Activated CD8-positive, alpha-beta memory T cell treated with anti-CD3 and anti-CD28 coated beads, Interleukin-2, amount 50 U/mL, for 48 hours (primary cell): ENCODE data around the gene TMCO4.
A peak's percentile ranks its signal among the peaks of the same experiment; 100 is the strongest.

Experiments
- DNase-seq: peaks from one replicate; pipeline ENCODE4 v3.0.0-alpha.2; 2020

TMCO4 gene

GRCh38 chr1:19744335-19744743 lies 55.4 kb downstream of the TMCO4 start:
- no peak for DNase-seq

GRCh38 chr1:19743793-19744192 lies 55.9 kb downstream of the TMCO4 start:
- DNase-seq = no peak

GRCh38 chr1:19743180-19743579 lies 56.5 kb downstream of the TMCO4 start:
- DNase-seq = no peak

DNA sequence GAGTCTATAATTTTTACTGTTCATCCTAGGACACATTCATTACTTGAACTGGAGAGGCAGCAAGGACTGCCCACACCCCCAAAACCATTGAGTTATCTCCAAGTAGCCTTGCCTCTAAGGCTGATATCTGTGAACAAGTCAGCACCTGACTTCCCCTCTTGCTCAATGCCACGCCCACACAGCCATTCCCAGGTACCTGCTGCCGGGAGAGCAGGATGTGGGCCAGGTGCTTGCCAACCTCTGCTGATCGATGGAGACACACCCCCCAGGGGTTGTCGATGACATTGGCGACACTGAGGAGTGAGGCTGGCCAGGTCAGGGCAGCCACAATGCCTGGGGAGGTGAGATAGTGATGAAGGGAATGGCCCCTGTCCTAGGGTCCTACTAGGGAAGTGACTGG lies 60.1 kb downstream of the TMCO4 start:
- no peak for DNase-seq

DNA sequence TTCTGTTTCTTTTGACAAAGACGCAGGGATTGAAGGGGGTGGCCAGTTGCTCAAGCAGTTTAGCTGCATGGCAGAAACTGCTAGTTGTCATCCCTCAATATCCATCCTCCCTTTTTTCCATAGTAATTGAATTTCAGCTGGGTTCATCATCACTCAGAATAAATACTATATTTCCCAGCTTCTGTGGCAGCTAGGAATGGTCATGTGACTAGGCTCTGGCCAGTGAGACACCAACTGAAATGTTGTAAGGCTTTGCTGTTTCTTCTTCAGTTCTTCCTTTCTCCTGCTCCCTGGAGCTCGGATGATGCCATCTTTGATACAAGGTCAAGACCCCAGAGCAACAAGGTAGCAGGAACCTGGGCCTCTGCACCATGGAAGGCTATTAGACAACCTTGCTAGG lies 61.0 kb downstream of the TMCO4 start:
- DNase-seq = no peak

DNA sequence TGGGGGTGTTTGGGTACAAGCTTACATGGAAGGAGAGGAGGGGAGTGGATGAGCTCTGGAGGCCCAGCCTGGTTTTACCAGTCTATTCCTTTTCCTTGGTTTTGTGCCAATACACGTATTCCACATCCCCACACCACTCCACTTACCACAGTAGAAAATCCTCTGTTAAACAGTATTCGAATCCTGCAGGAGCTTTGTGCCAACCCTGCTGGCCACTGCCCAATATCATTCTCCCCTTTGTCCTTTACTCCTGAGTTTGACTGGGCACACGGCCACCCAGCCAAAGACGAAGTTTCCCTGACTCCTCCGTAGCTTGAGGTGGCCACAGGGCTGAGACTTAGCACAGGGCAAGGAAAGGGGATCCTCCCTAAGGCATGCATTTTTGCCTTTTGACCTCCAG lies 61.6 kb downstream of the TMCO4 start:
- no peak for DNase-seq

DNA sequence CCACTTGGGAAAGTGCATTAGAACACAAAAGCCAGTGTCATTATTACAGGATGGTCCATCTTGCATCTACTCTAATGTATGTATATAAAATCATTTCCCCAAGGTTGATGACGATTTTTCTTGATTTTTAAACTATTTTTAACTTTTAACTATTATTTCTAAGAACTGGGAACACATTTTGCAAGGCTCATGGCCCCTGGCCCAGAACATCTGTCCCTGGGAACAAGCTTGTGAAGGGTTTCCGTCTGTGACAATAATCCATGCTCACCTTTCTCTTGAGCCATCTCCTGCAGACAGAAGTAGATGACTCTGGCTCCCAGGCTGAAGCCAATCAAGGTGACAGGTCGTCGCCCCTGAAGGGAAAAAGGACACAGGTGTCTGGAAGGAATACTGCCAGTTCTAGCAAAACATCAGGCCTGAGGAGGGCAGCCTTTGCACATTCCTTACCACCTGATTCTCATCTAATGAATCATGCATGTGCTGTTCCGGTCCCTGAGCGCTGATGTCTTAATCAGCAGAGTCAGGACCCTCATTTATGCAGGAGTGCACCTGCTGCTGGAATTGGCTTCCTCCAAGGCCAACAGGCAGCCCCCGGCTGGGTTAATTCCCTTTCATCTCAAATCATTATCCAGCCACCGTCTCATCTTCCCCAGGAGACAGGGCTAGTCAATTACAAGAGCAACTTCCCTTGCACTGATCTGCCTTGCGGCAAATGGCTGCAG lies 62.5 kb downstream of the TMCO4 start:
- DNase-seq = no peak

GRCh38 chr1:19735440-19736127 lies 64.1 kb downstream of the TMCO4 start:
- DNase-seq = no peak

- no peak for DNase-seq
Observed at GRCh38 chr1:19734472-19734999, 65.2 kb downstream of the TMCO4 start.

DNA sequence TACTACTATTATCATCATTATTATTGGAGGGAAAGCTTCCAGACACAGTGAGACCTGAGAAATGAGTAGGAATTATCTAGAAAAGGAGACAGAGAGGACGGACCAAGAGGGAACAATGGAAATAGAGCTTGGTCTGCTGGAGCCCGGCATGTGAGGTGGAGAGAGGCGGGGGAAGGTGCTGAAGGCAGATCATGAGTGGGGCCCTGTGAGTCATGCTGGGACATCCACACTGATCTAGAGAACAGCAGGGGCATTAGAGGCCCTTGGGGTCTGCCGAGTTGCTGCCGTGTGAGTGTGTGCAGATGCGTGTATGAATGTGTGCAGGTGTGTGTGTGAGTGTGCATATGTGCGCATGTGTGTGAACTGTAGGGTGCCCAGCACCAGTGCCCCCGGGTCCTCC lies 65.7 kb downstream of the TMCO4 start:
- no peak for DNase-seq

DNA sequence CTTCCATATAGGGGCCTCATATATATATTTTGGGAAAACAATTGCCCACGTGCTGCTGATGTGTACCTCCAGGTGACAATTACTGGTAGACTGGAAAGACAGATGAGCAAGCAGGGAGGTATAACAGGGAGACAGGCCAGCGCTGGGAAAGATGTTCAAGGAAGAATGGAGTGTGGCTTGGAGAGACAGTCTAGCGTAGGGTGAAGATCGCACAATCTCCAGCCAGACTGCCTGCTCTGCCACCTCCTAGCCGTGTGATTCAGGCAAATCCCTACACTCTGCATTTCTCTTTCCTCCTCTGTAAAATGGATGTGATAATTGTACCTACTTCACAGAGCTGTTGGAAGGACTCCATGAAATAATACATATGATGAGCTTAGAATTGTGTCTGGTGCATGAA lies 66.1 kb downstream of the TMCO4 start:
- DNase-seq = no peak

DNA sequence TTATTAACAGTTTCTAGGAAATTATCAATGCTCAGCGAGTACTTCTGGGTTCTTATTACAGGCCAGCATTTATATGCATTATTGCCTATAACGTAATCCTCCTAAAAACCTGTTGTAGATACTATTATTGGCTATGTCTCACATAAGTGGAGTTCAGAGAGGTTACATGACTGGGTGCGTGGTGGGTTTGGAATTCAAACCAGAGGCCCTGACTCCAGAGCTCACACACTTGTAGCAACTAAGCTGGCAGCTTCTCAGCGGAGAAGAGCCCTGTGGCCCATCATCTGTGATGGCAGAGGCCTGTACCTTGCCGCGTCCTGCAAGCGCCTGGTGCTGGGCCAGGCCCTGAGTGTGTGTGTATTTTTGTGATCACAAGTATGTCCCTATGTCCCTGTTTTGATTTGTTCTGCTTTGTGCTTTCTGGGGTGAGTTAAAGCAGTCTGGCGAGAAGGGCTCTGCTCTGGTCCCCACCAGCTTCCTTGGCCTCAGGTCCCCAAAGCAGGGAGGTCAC lies 68.3 kb downstream of the TMCO4 start:
- no peak for DNase-seq

GRCh38 chr1:19730793-19731192 lies 68.9 kb downstream of the TMCO4 start:
- no peak for DNase-seq

DNA sequence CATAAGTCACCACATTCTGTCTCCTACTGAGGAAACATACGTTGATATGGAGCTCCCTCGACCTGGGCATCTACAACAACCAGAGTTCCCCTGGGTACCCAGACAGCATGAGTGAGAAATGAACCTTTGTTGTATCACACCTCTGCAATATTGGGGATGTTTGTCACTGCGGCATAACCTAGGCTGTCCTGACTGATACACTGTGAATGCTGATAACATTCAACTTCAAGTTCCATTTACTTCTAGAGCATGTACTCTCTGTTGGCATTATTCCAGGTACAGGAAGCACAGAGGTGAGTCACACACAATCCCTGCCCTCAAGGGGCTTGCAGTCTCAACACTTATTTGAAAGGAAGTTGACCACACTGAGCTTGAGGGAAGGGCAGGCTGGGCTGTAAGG lies 69.5 kb downstream of the TMCO4 start:
- DNase-seq = no peak

GRCh38 chr1:19728413-19729145 lies 71.1 kb downstream of the TMCO4 start:
- DNase-seq = no peak

GRCh38 chr1:19725606-19726005 lies 74.1 kb downstream of the TMCO4 start:
- no peak for DNase-seq

DNA sequence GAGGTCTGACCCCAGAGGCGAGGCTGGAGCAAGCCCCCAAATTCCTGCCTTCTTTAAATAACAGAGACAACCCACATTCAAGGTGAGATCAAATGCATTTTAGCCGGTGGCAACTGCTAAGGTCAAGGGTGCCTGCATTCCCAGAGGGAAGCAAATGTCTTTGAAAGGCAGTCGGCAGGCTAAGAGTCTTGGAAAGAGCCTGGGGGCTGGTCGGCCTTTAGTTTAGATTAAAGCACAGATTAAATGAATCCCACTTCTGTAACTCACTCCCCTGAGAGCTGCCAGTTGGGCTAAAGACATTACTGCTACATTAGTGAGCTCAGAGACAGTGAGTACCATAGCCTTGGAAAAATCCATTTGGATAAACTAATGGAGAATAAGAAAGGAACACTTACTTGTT lies 75.8 kb downstream of the TMCO4 start:
- DNase-seq = no peak

GRCh38 chr1:19720973-19721372 lies 78.7 kb downstream of the TMCO4 start:
- no peak for DNase-seq

DNA sequence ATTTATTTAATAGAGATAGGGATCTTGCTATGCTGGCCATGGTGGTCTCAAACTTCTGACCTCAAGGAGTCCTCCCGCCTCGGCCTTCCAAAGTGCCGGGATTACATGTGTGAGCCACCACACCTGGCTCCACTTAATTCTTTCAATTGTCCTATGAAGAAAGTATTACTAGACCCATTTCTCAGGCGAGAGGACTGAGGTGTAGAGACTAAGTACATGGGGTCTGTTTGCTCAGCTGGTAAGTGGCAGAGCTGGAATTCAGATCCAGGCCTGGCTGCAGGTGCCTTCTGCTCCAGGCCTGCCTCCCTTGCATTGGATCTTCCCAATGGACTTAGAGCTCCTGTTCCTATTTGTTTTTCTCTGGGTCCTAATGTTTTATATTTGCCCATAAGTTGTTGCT lies 79.5 kb downstream of the TMCO4 start:
- DNase-seq = no peak

DNA sequence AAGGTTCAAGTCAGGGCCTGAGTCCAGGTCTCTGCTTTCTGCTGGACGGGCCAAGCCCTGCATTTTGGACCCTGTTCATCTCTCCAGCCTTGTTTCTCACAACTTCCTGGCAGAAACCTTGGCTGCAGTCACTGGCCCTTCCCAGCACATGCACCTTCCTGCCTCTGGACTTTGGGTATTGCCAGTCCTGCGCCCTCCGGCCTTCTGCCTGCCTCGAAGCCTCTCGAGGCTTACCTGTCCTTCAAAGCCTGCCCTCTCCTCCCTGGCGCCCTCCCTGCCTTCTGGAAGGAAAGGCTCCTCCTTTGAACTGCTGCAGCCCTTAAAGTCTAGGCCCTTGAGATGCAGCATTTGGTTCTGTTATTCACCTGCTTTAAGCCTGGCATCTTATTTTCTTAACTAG lies 82.2 kb downstream of the TMCO4 start:
- no peak for DNase-seq

- DNase-seq = peak; percentile 94
Observed at GRCh38 chr1:19715334-19716203, 84.1 kb downstream of the TMCO4 start.

GRCh38 chr1:19712928-19713327 lies 86.8 kb downstream of the TMCO4 start:
- DNase-seq = no peak
